K562 treated with DMSO at 1 percent for 48 hours (cell line): Measurements from ENCODE around the gene MMP15. TPM values are rescaled to one million over a fixed set of nuclear protein-coding genes. Genes with fewer than 3 reads are reported as not detected.

ENCODE experiments used
- total RNA-seq: library from RNA; unstranded; fragments of 300-600 nt; gene quantifications from 2 replicates; pipeline ENCODE4 v1.2.3, GENCODE V29; 2022; ENCODE audit warnings: low replicate concordance; ENCODE audit errors: extremely low read depth

The MMP15 gene
- total RNA-seq = not detected in 2 replicates

GRCh38 chr16:58025351-58026138 lies at the start of gene MMP15:
Gene MMP15, plus strand, starts transcription at chr16:58025754. Its CDS starts 597 bp downstream, at chr16:58026351.

DNA sequence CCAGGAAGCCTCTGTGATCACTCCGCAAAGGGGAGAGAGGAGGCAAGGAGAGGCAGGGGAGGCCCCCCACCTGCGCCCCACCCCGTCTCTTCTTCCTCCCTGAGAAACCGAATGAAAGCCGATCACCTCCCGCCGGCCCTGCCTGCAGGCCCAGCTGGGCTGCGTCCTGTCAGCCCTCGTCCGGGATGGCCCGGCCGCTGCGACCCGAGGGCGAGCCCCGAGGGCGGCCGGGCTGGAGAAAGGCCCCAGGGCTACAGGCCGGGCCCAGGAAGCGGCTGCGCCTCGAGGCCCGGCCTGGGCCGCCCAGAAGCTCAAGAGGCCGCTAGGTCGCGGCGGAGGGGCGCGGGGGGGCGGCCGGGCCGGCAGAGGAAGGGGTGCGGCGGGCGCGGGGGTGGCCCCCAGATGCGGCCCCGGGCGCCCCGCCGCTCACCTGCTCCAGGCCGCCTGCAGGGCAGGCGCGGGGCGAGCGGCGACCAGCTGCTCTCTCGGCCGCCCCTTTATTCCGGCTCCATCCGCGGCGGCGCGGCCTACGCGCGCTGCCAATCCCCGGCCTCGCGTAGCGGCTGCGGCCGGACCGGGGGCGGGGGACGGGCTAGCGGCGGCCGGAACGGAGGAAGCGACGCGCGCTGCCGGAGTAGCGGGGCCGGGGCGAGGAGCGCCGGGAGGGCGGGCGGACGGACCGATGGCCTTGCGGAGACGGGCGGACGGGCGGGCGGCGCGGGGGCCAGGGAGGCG lies 25.4 kb upstream of the MMP15 start, which contains the start of gene ZNF319:
TSS of gene ZNF319 (minus strand) at position 702 of the 735 bp plus-strand sequence. CDS start 2,407 bp downstream, outside the sequence.

DNA sequence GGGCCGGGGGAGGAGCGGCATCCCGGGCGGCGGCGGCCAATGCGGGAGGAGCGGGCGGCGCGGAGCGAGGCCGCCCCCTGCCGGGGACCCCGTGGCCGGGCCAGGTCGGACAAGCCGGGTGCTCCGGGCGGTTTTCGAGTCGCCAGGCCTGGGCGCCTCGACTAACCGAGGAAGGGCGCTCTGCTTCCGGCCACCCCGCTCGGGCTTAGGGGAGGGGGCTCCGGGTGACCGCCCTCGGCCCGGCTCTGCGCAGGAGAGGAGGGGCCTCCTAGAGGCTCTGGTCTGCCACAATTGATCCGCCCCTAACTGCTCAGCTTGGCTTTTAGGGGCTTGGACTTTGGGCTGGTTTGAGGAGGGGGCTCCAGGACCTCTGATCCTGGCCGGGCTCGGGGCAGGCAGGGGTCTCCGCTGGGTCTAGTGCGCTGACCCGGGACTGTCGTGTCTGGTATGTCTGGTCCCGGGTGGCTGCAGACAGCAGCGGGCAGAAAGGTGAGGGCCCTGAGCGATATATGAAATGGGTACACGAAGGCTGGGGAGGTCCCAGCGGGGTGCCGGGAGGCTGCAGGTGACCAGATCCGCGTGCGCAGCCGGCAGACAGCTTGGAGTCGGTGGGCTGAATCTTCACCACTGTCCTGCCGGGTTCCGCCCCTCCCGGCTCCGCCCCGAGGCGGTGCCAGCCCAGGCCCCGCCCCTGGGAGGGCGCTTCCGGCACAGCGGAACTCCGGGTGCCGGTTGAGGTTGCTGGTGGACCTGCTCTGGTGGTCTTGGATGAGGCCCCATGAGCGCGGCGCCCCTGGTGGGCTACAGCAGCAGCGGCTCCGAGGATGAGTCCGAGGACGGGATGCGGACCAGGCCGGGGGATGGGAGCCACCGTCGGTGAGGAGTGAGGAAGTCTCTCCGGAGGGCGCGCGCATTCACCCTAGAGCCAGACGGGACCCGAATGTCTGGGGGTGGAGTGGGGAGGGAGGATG lies 24.6 kb upstream of the MMP15 start, which contains the start of gene USB1:
TSS of gene USB1 (plus strand) at position 702 of the 971 bp plus-strand sequence. CDS start at position 779, 77 bp downstream.

Other genes with a start within 250 kb of the MMP15 start
- gene KIFC3, start 223.3 kb upstream of the MMP15 start, total RNA-seq = not detected in 2 replicates
- not detected in 2 replicates for gene CNGB1, start 54.6 kb upstream of the MMP15 start, total RNA-seq
- gene ZNF319, start 25.1 kb upstream of the MMP15 start, total RNA-seq = not detected in 2 replicates
- gene USB1, start 24.3 kb upstream of the MMP15 start, total RNA-seq = not detected in 2 replicates
- gene CFAP20, start 103.6 kb downstream of the MMP15 start, total RNA-seq = not detected in 2 replicates
- not detected in 2 replicates for gene CSNK2A2, start 172.4 kb downstream of the MMP15 start, total RNA-seq